ENCODE data around the gene MARVELD1.

MARVELD1 gene

DNA sequence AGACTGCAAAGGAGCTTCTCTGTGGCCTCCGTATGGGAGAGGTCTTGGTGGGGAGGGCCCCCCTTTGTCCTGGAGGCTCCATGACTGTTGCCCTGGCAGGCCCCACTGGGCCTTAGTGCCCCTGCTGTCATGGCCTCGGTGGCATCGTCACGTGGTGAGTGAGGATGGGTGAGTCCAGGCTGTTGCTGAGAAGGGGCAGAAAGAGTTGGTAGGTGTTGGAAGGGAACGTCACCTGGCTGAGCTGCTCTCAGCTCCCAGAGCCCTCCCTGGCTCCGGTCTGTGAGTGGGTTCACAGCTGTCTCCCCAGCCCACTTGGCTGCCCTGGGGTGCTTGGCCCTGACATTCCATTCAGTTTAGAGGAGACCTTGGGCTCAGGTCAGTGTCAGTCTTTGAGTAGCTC is 42.2 kb downstream of the MARVELD1 start:
- DNase-seq (ENCODE audit: low read depth) = no peak

GRCh38 chr10:97757471-97757870 is 43.9 kb downstream of the MARVELD1 start:
- DNase-seq (ENCODE audit: low read depth) = no peak

DNA sequence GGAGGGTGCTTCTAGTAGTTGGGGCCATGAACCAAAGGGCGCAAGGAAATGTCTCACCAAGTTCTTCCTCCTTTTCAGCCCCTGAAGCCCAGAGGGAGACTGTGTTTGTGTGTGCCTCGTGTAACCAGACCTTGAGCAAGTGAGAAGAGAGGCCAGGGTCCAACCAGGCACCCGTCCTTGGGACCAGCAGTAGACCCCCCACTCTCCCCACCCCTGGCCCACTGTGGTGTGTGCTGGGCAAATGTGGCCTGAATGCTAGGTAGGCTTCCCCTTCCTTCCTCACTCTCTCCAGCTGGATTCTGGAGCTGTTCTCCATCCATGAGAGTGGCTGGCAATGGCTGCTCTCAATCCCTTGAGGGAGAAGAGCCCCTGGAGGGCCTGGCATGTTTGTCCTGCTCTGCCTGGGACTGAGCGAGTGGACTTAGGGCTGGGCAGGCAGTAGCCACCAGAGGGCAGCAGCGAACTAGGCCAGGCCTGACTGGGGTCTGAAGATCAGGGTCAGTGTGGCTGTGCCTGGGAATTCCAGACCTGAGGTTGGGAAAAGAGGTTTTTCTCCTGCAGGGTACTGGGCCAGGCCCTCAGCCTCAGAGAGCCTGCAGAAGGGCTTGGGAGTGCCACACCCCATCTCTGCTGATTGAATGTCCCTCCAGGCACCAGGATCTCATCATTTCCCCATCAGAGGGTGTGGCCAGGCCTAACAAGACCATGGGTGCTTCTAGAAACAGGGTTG is 45.8 kb downstream of the MARVELD1 start:
- DNase-seq (ENCODE audit: low read depth) = no peak

GRCh38 chr10:97759946-97760345 is 46.4 kb downstream of the MARVELD1 start:
- no peak for DNase-seq (ENCODE audit: low read depth)

DNA sequence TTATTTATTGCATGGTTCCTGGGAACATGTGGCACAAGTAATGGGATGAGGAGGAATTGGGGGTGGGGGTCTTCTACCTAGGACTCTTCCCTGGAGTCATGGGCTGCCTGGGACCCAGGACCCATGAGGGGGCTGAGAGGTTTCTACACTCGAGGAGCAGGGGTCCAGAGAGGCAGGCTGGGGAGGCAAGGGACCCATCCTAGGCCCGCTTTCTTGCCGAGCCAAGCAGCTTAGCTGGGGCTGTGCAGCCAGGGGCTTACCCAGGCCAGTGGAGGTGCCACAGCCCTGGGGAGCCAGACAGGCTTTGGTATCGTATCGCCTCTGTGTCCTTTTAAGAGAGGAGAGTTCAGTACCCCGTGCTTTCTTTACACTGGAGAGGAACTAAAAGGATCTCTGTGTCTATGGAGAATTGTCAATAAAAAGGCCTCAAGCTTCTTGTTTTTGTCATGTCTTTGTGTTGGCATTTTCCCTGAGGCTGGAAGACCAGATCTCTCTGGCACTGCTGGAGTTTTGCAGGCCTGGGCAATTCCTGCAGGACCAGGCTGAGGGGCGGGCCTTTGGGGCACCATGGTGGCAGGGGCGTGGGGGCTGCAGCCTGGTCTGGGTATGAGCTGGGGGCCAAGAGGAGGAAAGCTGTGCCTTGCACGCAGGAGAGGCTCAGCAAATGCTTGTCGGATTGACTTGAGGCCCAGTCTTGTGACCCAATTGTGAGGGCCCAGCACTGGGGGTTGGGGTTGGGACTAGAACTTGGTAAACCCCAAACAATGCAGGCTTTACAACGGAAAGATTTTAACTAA is 47.1 kb downstream of the MARVELD1 start:
- no peak for DNase-seq (ENCODE audit: low read depth)

DNA sequence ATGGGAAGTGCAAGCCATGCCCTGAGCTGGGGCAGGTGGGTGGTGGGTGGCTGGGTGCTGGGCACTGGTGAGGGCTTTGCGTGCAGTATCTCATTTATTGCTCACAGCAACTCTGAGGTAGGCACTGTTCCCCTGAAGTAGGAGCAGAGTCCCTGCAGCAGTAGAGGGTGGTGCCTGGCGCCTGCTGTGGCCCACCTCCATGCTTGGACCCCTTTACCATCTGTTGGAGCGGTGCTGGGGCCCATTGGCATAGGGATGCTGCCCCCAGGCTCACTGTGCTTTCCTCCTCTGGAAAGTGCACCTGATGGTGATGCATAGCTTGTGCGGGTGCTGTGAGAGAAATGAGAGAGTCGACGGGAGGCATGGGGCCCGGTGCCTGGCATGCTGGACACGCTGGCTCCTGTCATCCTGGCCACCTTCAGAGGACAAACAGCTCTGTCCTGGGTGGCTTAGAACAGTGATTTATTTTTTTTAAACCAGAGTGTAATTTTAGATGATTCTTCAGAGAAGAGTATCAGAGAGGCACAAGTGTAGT is 47.9 kb downstream of the MARVELD1 start:
- DNase-seq (ENCODE audit: low read depth) = no peak

DNA sequence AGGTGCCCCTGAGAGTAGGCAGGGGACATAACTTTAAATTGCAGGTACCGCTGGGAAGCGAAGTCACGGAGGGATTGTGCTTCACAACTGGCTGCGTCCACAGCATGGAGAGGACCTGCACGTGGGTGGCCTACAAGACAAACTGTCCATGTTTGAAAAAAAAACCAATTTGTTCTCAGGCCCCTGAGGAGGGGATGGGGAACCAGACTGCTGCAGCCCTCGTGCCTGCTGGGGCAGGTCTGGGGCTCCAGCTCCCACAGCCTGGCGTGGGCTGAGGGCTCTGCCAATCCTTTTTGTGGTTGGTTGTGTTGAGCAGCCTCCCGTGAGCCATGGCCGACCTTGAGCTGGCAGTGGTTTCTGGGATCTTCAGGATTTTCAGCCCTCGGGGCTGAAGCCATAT is 48.5 kb downstream of the MARVELD1 start:
- no peak for DNase-seq (ENCODE audit: low read depth)

DNA sequence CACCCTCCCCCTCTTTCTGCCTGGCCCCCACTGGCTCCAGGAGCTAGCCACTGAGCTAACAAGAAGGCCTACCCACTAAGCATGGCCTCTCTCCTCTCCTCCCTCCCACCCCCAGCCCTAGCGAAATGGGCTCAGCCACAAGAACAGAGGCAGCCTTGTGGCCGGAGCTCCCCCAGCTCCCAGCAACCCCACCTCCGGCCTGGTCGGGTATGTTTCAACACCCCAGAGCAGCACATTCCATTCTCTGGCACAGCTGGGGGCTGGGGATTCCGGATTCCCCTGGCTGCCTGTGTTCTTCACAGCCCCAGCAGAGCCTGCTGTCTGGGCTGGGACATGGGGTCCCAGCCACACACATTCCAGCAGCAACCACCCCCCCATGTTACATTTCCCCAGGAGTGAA is 49.3 kb downstream of the MARVELD1 start:
- DNase-seq (ENCODE audit: low read depth) = no peak

GRCh38 chr10:97763411-97763810 is 49.9 kb downstream of the MARVELD1 start:
- DNase-seq (ENCODE audit: low read depth) = no peak

- DNase-seq (ENCODE audit: low read depth) = no peak
Observed at GRCh38 chr10:97763947-97764346, 50.4 kb downstream of the MARVELD1 start.

DNA sequence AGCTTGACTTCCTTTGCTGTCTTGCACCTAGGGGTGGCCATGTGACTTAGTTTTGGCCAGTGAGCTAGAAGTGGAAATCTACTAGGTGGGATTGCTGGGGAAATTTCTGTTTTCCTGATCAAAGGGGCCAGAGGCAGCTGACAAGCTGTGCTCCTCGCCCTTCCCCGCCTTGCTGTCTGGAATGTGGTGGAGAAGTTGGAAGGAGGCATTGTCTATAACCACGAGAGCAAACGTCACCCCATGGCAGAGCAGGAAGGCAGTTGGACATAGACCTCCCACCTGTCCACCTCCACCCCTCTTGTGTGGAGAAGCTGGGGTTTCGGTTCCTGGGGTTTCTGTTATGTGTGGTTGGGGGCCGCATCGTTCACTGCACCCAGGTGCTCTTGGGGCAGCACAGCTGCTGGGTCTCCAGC is 51.0 kb downstream of the MARVELD1 start:
- DNase-seq (ENCODE audit: low read depth) = no peak

DNA sequence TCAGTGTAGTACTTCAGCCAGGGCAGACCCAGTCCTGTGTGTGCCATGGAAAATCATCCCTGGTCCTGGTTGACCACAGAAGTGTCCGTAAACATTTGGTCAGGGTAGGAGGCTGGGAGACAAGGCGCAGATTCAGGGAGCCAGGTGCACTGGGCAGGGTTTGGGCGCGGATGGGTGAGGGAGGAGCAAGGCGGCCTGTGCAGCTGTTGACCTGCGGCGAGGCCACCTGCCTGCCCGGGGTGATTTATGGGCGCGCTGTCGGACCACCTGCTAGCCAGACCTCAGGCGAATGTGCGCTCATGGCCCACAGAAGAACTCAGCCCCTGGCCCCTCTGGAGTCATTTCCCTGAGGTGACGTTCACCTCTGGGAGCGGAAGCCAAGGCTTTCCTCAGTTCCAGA is 51.7 kb downstream of the MARVELD1 start:
- DNase-seq (ENCODE audit: low read depth) = no peak

DNA sequence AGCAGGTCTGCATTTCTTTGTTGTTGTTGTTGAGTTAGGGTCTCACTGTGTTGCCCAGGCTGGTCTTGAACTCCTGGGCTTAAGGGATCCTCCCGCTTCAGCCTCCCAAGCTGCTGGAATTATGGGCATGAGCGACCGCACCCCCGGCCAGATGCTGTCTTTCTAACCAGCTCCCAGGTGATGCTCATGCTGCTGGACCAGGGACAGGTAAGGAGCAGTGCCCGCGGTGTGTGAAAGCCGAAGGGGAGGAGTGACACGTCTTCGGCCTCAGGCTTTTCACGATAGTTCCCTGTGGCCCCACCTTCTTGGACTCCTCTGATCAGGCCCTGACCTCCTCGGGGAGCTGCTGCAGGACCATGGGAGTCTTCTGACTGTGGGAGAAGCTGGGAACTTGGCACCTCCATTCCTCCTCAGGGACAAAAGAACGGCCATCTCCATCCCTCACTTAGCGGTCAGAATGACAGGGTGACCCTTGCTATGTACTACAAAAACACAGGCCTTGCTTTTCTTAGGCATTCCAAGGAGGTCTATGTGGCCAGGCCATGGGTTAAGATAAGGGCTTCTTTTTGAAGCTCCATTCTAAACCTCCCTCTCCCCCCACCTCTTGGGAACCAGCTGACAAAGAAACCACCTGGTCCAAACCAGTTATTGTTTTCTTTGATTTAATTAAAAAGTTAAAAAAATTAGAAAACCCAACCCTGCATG is 52.7 kb downstream of the MARVELD1 start:
- DNase-seq (ENCODE audit: low read depth) = no peak

GRCh38 chr10:97766996-97767924 is 53.7 kb downstream of the MARVELD1 start:
- DNase-seq (ENCODE audit: low read depth) = no peak

Data from stimulated activated CD8-positive, alpha-beta memory T cell treated with anti-CD3 and anti-CD28 coated beads, Interleukin-15, amount 100 ng/mL, for 24 hours (primary cell).